Pancreas (tissue), 10 donors: Measurements from ENCODE around the gene C8B. TPM values are rescaled to one million over a fixed set of nuclear protein-coding genes. Genes with fewer than 3 reads are reported as not detected.

Experiments used
- ATAC-seq, 4 donors: fragments of 200-7000 bp; cut with Tn5 transposase; one replicate each; pipeline versions ENCODE4 v1.8.0 to v1.9.1; 2020; ENCODE audit warnings: mild to moderate bottlenecking in 4 of 4, moderate library complexity in 4 of 4
- DNase-seq, 6 donors: peaks; one replicate each; pipeline ENCODE4 v3.0.0-alpha.2; 2020
- FAIRE-seq: peaks from 2 replicates; lab custom pipeline; 2012; peaks lifted over from hg19 to GRCh38; lab: Jason Lieb, UNC
- H3K27ac ChIP-seq, 4 donors: fragments of 200-600 bp; sonication (generic); 1 replicate in 3 of 4; 2 replicates in 1 of 4; pipeline versions ENCODE4 v1.5.0 to v1.8.0; 2020
- H3K27me3 ChIP-seq, 4 donors: fragments of 200-600 bp; one replicate each; pipeline ENCODE4 v1.8.0; 2021
- H3K36me3 ChIP-seq, 3 donors: fragments of 200-600 bp; sonication (generic) in 1 of 3; one replicate each; pipeline versions ENCODE4 v1.5.0 to v1.8.0; 2020 to 2021
- H3K4me1 ChIP-seq, 3 donors: fragments of 200-600 bp; one replicate each; pipeline ENCODE4 v1.8.0; 2021
- H3K4me3 ChIP-seq, 4 donors: fragments of 200-600 bp; sonication (generic) in 2 of 4; one replicate each; pipeline versions ENCODE4 v1.5.0 to v1.8.0; 2020 to 2021
- H3K9me3 ChIP-seq, 4 donors: fragments of 200-600 bp; one replicate each; pipeline ENCODE4 v1.8.0; 2021
- CTCF ChIP-seq, 4 donors: fragments of 200-600 bp; sonication (generic) in 3 of 4; IDR thresholded peaks; one replicate each; pipeline versions ENCODE4 v1.5.0 to v1.8.0; 2021; ENCODE audit warnings: antibody characterized with exemption in 4 of 4
- WGBS, 2 donors: extraction: QIAGEN DNeasy Blood & Tissue Kit; methylation state at CpG; one replicate each; pipeline ENCODE4 v1.1.7; 2013; 5-methylcytosine and 5-hydroxymethylcytosine counted together
- intact Hi-C, 3 donors: fragments of 100-400 bp; cut with DNase I; formaldehyde crosslinking; loops; one replicate each; pipeline versions ENCODE4 v1.11.1 to v1.14.2; 2022
- polyA plus RNA-seq, 2 donors: library from polyadenylated mRNA; stranded (reverse); fragments of 200-250 nt; gene quantifications; one replicate each; pipeline ENCODE4 v1.2.3, GENCODE V29; 2013
- total RNA-seq, 6 donors: library from RNA; stranded (reverse); fragmentation: NEBNext Ultra II Directional in 4 of 6; extraction: Animal tissue kit (Norgen Biotek cat#: 25700) in 4 of 6; gene quantifications; one replicate each; pipeline versions ENCODE4 v1.2.1 to v1.2.4, GENCODE V29; 2021 to 2023
- donor health status: healthy with polysubstance abuse.
- donor health status: DM: no; HTN: no; CAD: no; lungs with moderate emphysema.
- donor health status: DM: no; HTN: no; CAD: no.
- donor health status: control.
- donor health status: control.
- donor health status: Bipolar disorder and iron deficiency.
- donor health status: DM: yes; HTN: yes; CAD: no.
- donor health status: DM: no; HTN: no; CAD: no.
- donor health status: DM: no; HTN: no; CAD: no.
- donor health status: DM: yes; HTN: yes; CAD: no.

C8B gene
- total and polyA plus RNA-seq, 8 donors = 0.05 to 0.28 (median 0.18) TPM; not detected in 4

DNA sequence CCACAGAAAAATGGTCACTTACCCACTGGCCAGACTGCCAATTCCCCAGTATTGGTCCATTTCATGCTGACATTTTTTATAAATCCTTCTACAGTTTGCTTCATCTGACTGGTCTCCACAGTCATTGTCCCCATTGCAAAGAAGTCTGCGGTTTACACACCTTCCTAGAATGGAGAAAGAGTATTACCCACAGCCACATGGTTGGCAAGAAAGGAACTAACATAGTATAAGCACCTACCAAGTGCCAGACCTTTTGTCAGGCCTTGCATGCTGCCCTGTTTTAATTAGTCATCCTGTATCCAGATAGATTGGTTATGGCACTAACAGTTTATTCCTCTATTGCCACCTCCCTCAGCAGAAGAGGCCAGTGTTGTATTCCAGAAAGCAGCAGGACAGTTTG is 11.2 kb downstream of the C8B start:
- ATAC-seq = no peak

DNA sequence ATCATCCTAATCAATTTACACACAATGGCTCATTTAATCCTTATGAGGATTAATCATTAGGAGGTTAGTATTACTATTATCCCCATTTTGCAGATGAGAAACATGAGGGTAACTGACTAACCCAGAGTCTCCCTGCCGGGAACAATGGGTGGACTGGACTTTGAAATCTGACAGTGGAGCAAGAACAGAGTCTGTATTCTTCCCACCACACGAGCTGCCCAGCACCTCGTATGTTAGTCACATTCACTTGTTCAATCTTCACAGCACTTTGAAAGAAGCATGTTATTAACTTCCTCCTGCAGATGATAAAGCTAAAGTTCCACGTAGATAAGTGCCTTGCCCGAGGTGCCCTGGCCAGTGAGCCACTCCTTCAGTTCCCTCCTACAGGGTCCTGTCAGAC is 12.4 kb downstream of the C8B start:
- DNase-seq (no peak), FAIRE-seq (no peak), ATAC-seq (no peak)
- no peak for TF ChIP-seq CTCF (IDR thresholded peaks at IDR 0.05)
- intact Hi-C loops = no loop called here
- Histone ChIP-seq H3K27ac (no peak overlapping the region), H3K27me3 (no peaks in the 10 kb centered on the region), H3K4me3 (no peak overlapping the region), H3K9me3 (no peaks in the 10 kb centered on the region), H3K36me3 (no peaks in the 10 kb centered on the region), H3K4me1 (no peaks in the 10 kb centered on the region)
- WGBS, 2 donors = 58 to 61% methylated on average over 5 of the region's 5 CpGs

More for the DNA sequence above, 11.2 kb downstream of the C8B start:
- DNase-seq (no peak), FAIRE-seq (no peak)
- H3K4me3 ChIP-seq = no peak overlapping the region
- H3K27me3 ChIP-seq = no peaks in the 10 kb centered on the region
- no peak overlapping the region for H3K27ac ChIP-seq
- no peak for TF ChIP-seq CTCF (IDR thresholded peaks at IDR 0.05)
- intact Hi-C loops = no loop called here
- H3K36me3 ChIP-seq = no peaks in the 10 kb centered on the region
- no peaks in the 10 kb centered on the region for H3K9me3 ChIP-seq
- no peaks in the 10 kb centered on the region for H3K4me1 ChIP-seq
- 90 to 100% methylated on average over 1 of the region's 1 CpG for WGBS, 2 donors

- Histone ChIP-seq H3K9me3 (no peaks in the 10 kb centered on the region), H3K4me3 (no peak overlapping the region), H3K36me3 (no peaks in the 10 kb centered on the region), H3K27me3 (no peaks in the 10 kb centered on the region), H3K27ac (no peak overlapping the region), H3K4me1 (no peaks in the 10 kb centered on the region)
- intact Hi-C loops = no loop called here
- no peak for FAIRE-seq
- DNase-seq = no peak
- ATAC-seq = peak in 1 of 4 donors; percentile 24
- 60 to 62% methylated on average over 8 of the region's 8 CpGs for WGBS, 2 donors
- no peak for TF ChIP-seq CTCF (IDR thresholded peaks at IDR 0.05)
Measured at GRCh38 chr1:56952501-56952900, 13.3 kb downstream of the C8B start.

GRCh38 chr1:56948403-56949023 is 17.3 kb downstream of the C8B start:
- Histone ChIP-seq H3K27me3 (no peaks in the 10 kb centered on the region), H3K4me1 (no peaks in the 10 kb centered on the region), H3K4me3 (no peak overlapping the region), H3K9me3 (no peaks in the 10 kb centered on the region), H3K36me3 (no peaks in the 10 kb centered on the region), H3K27ac (no peak overlapping the region)
- 72 to 85% methylated on average over 1 of the region's 1 CpG for WGBS, 2 donors
- DNase-seq (no peak), ATAC-seq (no peak), FAIRE-seq (no peak)
- intact Hi-C loops = no loop called here
- TF ChIP-seq CTCF (IDR thresholded peaks at IDR 0.05) = no peak

- intact Hi-C loops = no loop called here
- H3K27me3 ChIP-seq = no peaks in the 10 kb centered on the region
- WGBS, 2 donors = 43 to 92% methylated on average over 1 of the region's 1 CpG
- H3K4me3 ChIP-seq = no peak overlapping the region
- TF ChIP-seq CTCF (IDR thresholded peaks at IDR 0.05) = no peak
- H3K9me3 ChIP-seq = no peaks in the 10 kb centered on the region
- DNase-seq (no peak), ATAC-seq (no peak), FAIRE-seq (no peak)
- no peaks in the 10 kb centered on the region for H3K4me1 ChIP-seq
- H3K36me3 ChIP-seq = no peaks in the 10 kb centered on the region
- H3K27ac ChIP-seq = no peak overlapping the region
Measured at GRCh38 chr1:56940039-56940438, 25.8 kb downstream of the C8B start.
